H9 (cell line): Measurements from ENCODE around the gene GLYR1. TPM values are rescaled to one million over a fixed set of nuclear protein-coding genes. Genes with fewer than 3 reads are reported as not detected.

Experiments
- DNase-seq: peaks from one replicate; pipeline ENCODE4 v3.0.0-alpha.2; 2017
- H2AFZ ChIP-seq: one replicate; pipeline ENCODE4 v1.6.1; 2013; ENCODE audit warnings: mild to moderate bottlenecking, low read length, control low read depth, moderate library complexity
- H2AK5ac ChIP-seq: 2 replicates; pipeline ENCODE4 v1.6.1; 2013; ENCODE audit warnings: low read length, control low read depth, mixed read lengths; ENCODE audit not compliant: insufficient read length
- H2BK120ac ChIP-seq: one replicate; pipeline ENCODE4 v1.6.1; 2013; ENCODE audit warnings: low read depth, mild to moderate bottlenecking, low read length, control low read depth, inconsistent platforms; ENCODE audit not compliant: poor library complexity, severe bottlenecking
- H2BK12ac ChIP-seq: 2 replicates; pipeline ENCODE4 v1.6.1; 2013; ENCODE audit warnings: low read length, control low read depth, mixed read lengths, low read depth; ENCODE audit not compliant: insufficient read length
- H2BK15ac ChIP-seq: 2 replicates; pipeline ENCODE4 v1.6.1; 2013; ENCODE audit warnings: low read depth, low read length, control low read depth
- H2BK20ac ChIP-seq: one replicate; pipeline ENCODE4 v1.6.1; 2013; ENCODE audit warnings: low read depth, mild to moderate bottlenecking, low read length, control low read depth, inconsistent platforms; ENCODE audit not compliant: poor library complexity, severe bottlenecking
- H2BK5ac ChIP-seq: 2 replicates; pipeline ENCODE4 v1.6.1; 2013; ENCODE audit warnings: low read length, control low read depth, mixed read lengths; ENCODE audit not compliant: insufficient read length
- H3K14ac ChIP-seq: 2 replicates; pipeline ENCODE4 v1.6.1; 2013; ENCODE audit warnings: low read length, control low read depth; ENCODE audit not compliant: insufficient read depth
- H3K18ac ChIP-seq: 2 replicates; pipeline ENCODE4 v1.6.1; 2013; ENCODE audit warnings: low read depth, mild to moderate bottlenecking, mixed read lengths, low read length, control low read depth; ENCODE audit not compliant: insufficient read length
- H3K23ac ChIP-seq: 2 replicates; pipeline ENCODE4 v1.6.1; 2013; ENCODE audit warnings: low read length, control low read depth, mixed read lengths, low read depth; ENCODE audit not compliant: insufficient read length
- H3K23me2 ChIP-seq: 2 replicates; pipeline ENCODE4 v1.6.1; 2013; ENCODE audit warnings: low read depth, mild to moderate bottlenecking, mixed read lengths, low read length, control low read depth; ENCODE audit not compliant: insufficient read length, poor library complexity, severe bottlenecking
- H3K27ac ChIP-seq: 2 replicates; pipeline ENCODE4 v1.5.1; 2013; ENCODE audit warnings: low read length, control low read depth, mixed read lengths, low read depth; ENCODE audit not compliant: insufficient read length
- H3K27me3 ChIP-seq: 2 replicates; pipeline ENCODE4 v1.6.1; 2013; ENCODE audit warnings: low read length, control low read depth, inconsistent platforms; ENCODE audit not compliant: insufficient read depth
- H3K4ac ChIP-seq: 2 replicates; pipeline ENCODE4 v1.6.1; 2013; ENCODE audit warnings: low read depth, mild to moderate bottlenecking, control low read depth, inconsistent platforms, low read length, moderate library complexity
- H3K4me1 ChIP-seq: 2 replicates; pipeline ENCODE4 v1.6.1; 2013; ENCODE audit warnings: low read length, control low read depth, inconsistent platforms; ENCODE audit not compliant: insufficient read depth
- H3K4me2 ChIP-seq: 2 replicates; pipeline ENCODE4 v1.6.1; 2013; ENCODE audit warnings: low read length, control low read depth, mixed read lengths; ENCODE audit not compliant: insufficient read length, insufficient read depth
- H3K56ac ChIP-seq: 2 replicates; pipeline ENCODE4 v1.6.1; 2013; ENCODE audit warnings: low read depth, mild to moderate bottlenecking, mixed read lengths, low read length, control low read depth; ENCODE audit not compliant: insufficient read length
- H3K79me1 ChIP-seq: 2 replicates; pipeline ENCODE4 v1.6.1; 2013; ENCODE audit warnings: low read depth, mild to moderate bottlenecking, moderate library complexity, low read length, control low read depth, inconsistent platforms; ENCODE audit not compliant: insufficient read depth, poor library complexity, severe bottlenecking
- H3K79me2 ChIP-seq: 2 replicates; pipeline ENCODE4 v1.6.1; 2013; ENCODE audit warnings: low read length, control low read depth, inconsistent platforms; ENCODE audit not compliant: insufficient read depth
- H3K9ac ChIP-seq: 2 replicates; pipeline ENCODE4 v1.6.1; 2013; ENCODE audit warnings: low read length, control low read depth, mixed read lengths; ENCODE audit not compliant: insufficient read length; ENCODE audit errors: extremely low read depth
- H3K9me3 ChIP-seq: one replicate; pipeline ENCODE4 v1.6.1; 2013; ENCODE audit warnings: low read depth, low read length, inconsistent platforms; ENCODE audit not compliant: control insufficient read depth
- H3T11ph ChIP-seq: one replicate; pipeline ENCODE4 v1.6.1; 2013; ENCODE audit warnings: mild to moderate bottlenecking, low read length, control low read depth, inconsistent platforms
- H4K20me1 ChIP-seq: one replicate; pipeline ENCODE4 v1.6.1; 2013; ENCODE audit not compliant: control insufficient read depth, insufficient read length, insufficient read depth
- H4K5ac ChIP-seq: 2 replicates; pipeline ENCODE4 v1.6.1; 2013; ENCODE audit warnings: low read depth, mild to moderate bottlenecking, mixed read lengths, low read length, control low read depth; ENCODE audit not compliant: insufficient read length
- H4K8ac ChIP-seq: replicated peaks from 2 replicates; pipeline ENCODE4 v1.6.1; 2013; ENCODE audit warnings: low read length, control low read depth, mixed read lengths, low read depth; ENCODE audit not compliant: insufficient read length
- H4K91ac ChIP-seq: 2 replicates; pipeline ENCODE4 v1.6.1; 2013; ENCODE audit warnings: low read depth, mild to moderate bottlenecking, moderate library complexity, mixed read lengths, low read length, control low read depth; ENCODE audit not compliant: insufficient read length
- H3K27ac Mint-ChIP-seq, 3 experiments: 2 replicates in 2 of 3; 3 replicates in 1 of 3; pipeline ENCODE4 v1.8.0; 2020 to 2021; ENCODE audit warnings: mixed read lengths in 3 of 3, mild to moderate bottlenecking in 1 of 3, moderate library complexity in 1 of 3
- H3K27me3 Mint-ChIP-seq: 2 replicates; pipeline ENCODE4 v1.8.0; 2021; ENCODE audit warnings: low read depth, mild to moderate bottlenecking, moderate library complexity, mixed read lengths
- H3K36me3 Mint-ChIP-seq, 3 experiments: 2 replicates in 2 of 3; 3 replicates in 1 of 3; pipeline ENCODE4 v1.8.0; 2020 to 2021; ENCODE audit warnings: low read depth in 3 of 3, mixed read lengths in 3 of 3; ENCODE audit not compliant: insufficient read depth in 1 of 3
- H3K4me1 Mint-ChIP-seq, 2 experiments: 2 replicates each; pipeline ENCODE4 v1.8.0; 2020; ENCODE audit warnings: mixed read lengths in 2 of 2
- H3K4me3 Mint-ChIP-seq, 2 experiments: 2 replicates in 1 of 2; 3 replicates in 1 of 2; pipeline ENCODE4 v1.8.0; 2020 to 2021; ENCODE audit warnings: mild to moderate bottlenecking in 2 of 2, mixed read lengths in 2 of 2, moderate library complexity in 1 of 2
- H3K9me3 Mint-ChIP-seq, 2 experiments: 2 replicates in 1 of 2; 3 replicates in 1 of 2; pipeline ENCODE4 v1.8.0; 2020; ENCODE audit warnings: mild to moderate bottlenecking in 2 of 2, mixed read lengths in 2 of 2, moderate library complexity in 1 of 2
- WGBS: extraction: QIAGEN DNeasy Blood & Tissue Kit; methylation state at CpG from one replicate; pipeline ENCODE4 v1.1.7; 2013; ENCODE audit warnings: missing lambda C conversion rate, low lambda C conversion rate, mixed read lengths; ENCODE audit not compliant: insufficient read length; ENCODE audit errors: extremely low coverage; 5-methylcytosine and 5-hydroxymethylcytosine counted together
- total RNA-seq: library from RNA; stranded (reverse); gene quantifications from 2 replicates; pipeline ENCODE4 v1.2.1, GENCODE V29; 2021
- TF ChIP-seq, protein P1 (sequence below): fragments of 200-600 bp; sonication (generic); conservative IDR thresholded peaks from 3 replicates; pipeline ENCODE4 v1.8.0; 2021; ENCODE audit warnings: antibody characterized with exemption, mild to moderate bottlenecking

Gene GLYR1
- total RNA-seq, 1 experiment from 2014 or later = 114 TPM

DNA sequence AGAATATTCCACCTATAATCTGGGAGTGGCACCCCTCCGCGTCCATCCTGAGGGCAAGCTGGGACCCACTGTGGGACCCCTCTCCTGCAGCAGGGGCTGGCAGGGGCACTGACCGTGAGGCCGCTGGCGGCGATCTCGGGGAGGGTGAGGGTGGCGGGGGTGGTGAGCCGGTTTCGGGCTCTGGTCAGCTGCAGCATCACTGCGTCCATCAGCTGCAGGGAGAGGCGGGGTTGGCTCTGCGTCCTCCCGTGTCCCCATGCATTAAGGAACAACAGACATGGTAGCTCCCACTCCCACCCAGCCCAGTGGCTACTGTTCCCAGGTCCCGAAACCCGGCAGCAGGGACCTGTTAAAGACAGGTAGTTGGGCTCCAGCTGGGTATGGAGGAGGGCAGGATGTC lies 48.6 kb downstream of the GLYR1 start:
- H3K9me3 Mint-ChIP-seq = no peaks in the 10 kb centered on the region
- Histone ChIP-seq H3K14ac (no peak overlapping the region), H3K4ac (no peak overlapping the region), H2AK5ac (no peak overlapping the region), H4K8ac (no peak overlapping the region), H4K91ac (no peak overlapping the region), H3T11ph (no peak overlapping the region), H3K79me1 (no peaks in the 10 kb centered on the region), H3K23ac (no peak overlapping the region), H2AFZ (no peak overlapping the region), H2BK12ac (no peak overlapping the region), H3K4me1 (no peaks in the 10 kb centered on the region), H3K79me2 (no peaks in the 10 kb centered on the region), H3K4me2 (no peak overlapping the region), H2BK120ac (no peak overlapping the region), H3K18ac (no peak overlapping the region), H3K23me2 (peaks cover 7% of the 10 kb centered on the region), H2BK15ac (no peak overlapping the region), H3K56ac (no peak overlapping the region), H2BK20ac (no peak overlapping the region), H4K5ac (no peak overlapping the region), H2BK5ac (no peak overlapping the region), H3K27me3 (no peaks in the 10 kb centered on the region), H4K20me1 (no peaks in the 10 kb centered on the region), H3K9ac (no peak overlapping the region), H3K9me3 (no peaks in the 10 kb centered on the region), H3K27ac (no peak overlapping the region)
- no peak overlapping the region for H3K27ac Mint-ChIP-seq
- peaks cover 3 to 24% (median 12%) of the 10 kb centered on the region in 3 experiments for H3K36me3 Mint-ChIP-seq
- DNase-seq = no peak
- peaks cover 12 to 18% of the 10 kb centered on the region in 2 experiments for H3K4me1 Mint-ChIP-seq
- WGBS = no CpG with 5 or more reads among the region's 16 CpGs
- no peaks in the 10 kb centered on the region; the same call in 1 of the 2 replicates for H3K27me3 Mint-ChIP-seq
- H3K4me3 Mint-ChIP-seq = no peak overlapping the region
- TF ChIP-seq, protein P1, sequence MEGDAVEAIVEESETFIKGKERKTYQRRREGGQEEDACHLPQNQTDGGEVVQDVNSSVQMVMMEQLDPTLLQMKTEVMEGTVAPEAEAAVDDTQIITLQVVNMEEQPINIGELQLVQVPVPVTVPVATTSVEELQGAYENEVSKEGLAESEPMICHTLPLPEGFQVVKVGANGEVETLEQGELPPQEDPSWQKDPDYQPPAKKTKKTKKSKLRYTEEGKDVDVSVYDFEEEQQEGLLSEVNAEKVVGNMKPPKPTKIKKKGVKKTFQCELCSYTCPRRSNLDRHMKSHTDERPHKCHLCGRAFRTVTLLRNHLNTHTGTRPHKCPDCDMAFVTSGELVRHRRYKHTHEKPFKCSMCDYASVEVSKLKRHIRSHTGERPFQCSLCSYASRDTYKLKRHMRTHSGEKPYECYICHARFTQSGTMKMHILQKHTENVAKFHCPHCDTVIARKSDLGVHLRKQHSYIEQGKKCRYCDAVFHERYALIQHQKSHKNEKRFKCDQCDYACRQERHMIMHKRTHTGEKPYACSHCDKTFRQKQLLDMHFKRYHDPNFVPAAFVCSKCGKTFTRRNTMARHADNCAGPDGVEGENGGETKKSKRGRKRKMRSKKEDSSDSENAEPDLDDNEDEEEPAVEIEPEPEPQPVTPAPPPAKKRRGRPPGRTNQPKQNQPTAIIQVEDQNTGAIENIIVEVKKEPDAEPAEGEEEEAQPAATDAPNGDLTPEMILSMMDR = no peak
